KMS-11 (cell line): ENCODE measurements around the gene RIPK3.

Source experiments
- H2AFZ ChIP-seq: fragments of 200-600 bp; sonication (generic); 2 replicates; pipeline ENCODE4 v1.6.1; 2016; ENCODE audit warnings: antibody characterized with exemption, mixed run types, low read depth
- H3K27ac ChIP-seq: fragments of 200-600 bp; sonication (generic); 2 replicates; pipeline ENCODE4 v1.6.1; 2016; ENCODE audit warnings: mild to moderate bottlenecking, mixed run types
- H3K27me3 ChIP-seq: fragments of 200-600 bp; sonication (generic); 2 replicates; pipeline ENCODE4 v1.6.1; 2017; ENCODE audit warnings: mild to moderate bottlenecking, low read depth, mixed run types, moderate library complexity; ENCODE audit not compliant: insufficient read depth
- H3K36me3 ChIP-seq: fragments of 200-600 bp; sonication (generic); 2 replicates; pipeline ENCODE4 v1.6.1; 2017; ENCODE audit warnings: mild to moderate bottlenecking, mixed run types; ENCODE audit not compliant: insufficient read depth
- H3K4me1 ChIP-seq: fragments of 200-600 bp; sonication (generic); 2 replicates; pipeline ENCODE4 v1.6.1; 2016; ENCODE audit warnings: mild to moderate bottlenecking, low read depth, mixed run types; ENCODE audit not compliant: poor library complexity, severe bottlenecking
- H3K4me2 ChIP-seq: fragments of 200-600 bp; sonication (generic); 2 replicates; pipeline ENCODE4 v1.7.0; 2016; ENCODE audit warnings: mild to moderate bottlenecking, mixed run types
- H3K4me3 ChIP-seq: fragments of 200-600 bp; sonication (generic); IDR thresholded peaks from 2 replicates; pipeline ENCODE4 v1.6.1; 2017; ENCODE audit warnings: low read depth, low read length, mixed read lengths; ENCODE audit not compliant: insufficient read depth
- H3K79me2 ChIP-seq: fragments of 200-600 bp; sonication (generic); 2 replicates; pipeline ENCODE4 v1.6.1; 2016; ENCODE audit warnings: low read depth, mixed run types; ENCODE audit not compliant: insufficient read depth
- H3K9ac ChIP-seq: fragments of 200-600 bp; sonication (generic); 2 replicates; pipeline ENCODE4 v1.6.1; 2016; ENCODE audit warnings: mild to moderate bottlenecking, mixed run types
- H4K20me1 ChIP-seq: fragments of 200-600 bp; sonication (generic); 2 replicates; pipeline ENCODE4 v1.6.1; 2016; ENCODE audit warnings: mild to moderate bottlenecking, mixed run types; ENCODE audit not compliant: insufficient read depth
- TF ChIP-seq, protein P1 (sequence below): fragments of 200-600 bp; sonication (generic); conservative IDR thresholded peaks from 2 replicates; pipeline ENCODE4 v1.6.1; 2017; ENCODE audit warnings: low read depth, mild to moderate bottlenecking, antibody characterized with exemption, low read length, moderate library complexity, mixed read lengths

Gene RIPK3

DNA sequence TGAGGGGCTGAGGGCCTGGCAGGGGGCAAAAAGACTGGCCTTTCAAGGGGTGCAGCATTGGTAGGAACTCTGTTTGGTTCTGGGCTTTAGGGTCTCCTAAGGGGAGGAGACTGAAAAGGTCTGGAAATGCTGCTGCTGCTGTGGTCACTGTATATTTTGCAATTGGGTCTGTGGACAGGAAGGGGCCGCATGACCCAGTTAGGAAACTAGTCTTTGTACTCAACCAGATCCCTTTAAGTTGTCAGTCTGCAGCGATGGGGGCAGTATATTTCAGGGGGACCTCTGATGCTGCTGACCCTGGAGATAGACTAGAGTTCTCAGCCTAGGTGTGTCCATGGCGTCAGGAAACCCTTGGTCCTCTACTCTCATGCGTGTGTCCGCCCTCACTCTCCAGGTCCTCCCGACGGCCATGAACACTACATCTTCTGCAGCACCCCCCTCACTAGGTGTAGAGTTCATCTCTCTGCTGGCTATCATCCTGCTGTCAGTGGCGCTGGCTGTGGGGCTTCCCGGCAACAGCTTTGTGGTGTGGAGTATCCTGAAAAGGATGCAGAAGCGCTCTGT lies 24.5 kb downstream of the RIPK3 start:
- Histone ChIP-seq H3K9ac (no peak overlapping the region), H3K27ac (no peak overlapping the region), H3K4me1 (peaks cover 13% of the 10 kb centered on the region), H3K27me3 (no peaks in the 10 kb centered on the region), H4K20me1 (no peaks in the 10 kb centered on the region), H3K79me2 (peaks cover 9% of the 10 kb centered on the region; the same call in 1 of the 2 replicates), H3K36me3 (no peaks in the 10 kb centered on the region), H2AFZ (no peak overlapping the region), H3K4me3 (no peak overlapping the region), H3K4me2 (no peak overlapping the region)
- TF ChIP-seq, protein P1, sequence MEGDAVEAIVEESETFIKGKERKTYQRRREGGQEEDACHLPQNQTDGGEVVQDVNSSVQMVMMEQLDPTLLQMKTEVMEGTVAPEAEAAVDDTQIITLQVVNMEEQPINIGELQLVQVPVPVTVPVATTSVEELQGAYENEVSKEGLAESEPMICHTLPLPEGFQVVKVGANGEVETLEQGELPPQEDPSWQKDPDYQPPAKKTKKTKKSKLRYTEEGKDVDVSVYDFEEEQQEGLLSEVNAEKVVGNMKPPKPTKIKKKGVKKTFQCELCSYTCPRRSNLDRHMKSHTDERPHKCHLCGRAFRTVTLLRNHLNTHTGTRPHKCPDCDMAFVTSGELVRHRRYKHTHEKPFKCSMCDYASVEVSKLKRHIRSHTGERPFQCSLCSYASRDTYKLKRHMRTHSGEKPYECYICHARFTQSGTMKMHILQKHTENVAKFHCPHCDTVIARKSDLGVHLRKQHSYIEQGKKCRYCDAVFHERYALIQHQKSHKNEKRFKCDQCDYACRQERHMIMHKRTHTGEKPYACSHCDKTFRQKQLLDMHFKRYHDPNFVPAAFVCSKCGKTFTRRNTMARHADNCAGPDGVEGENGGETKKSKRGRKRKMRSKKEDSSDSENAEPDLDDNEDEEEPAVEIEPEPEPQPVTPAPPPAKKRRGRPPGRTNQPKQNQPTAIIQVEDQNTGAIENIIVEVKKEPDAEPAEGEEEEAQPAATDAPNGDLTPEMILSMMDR = no peak

DNA sequence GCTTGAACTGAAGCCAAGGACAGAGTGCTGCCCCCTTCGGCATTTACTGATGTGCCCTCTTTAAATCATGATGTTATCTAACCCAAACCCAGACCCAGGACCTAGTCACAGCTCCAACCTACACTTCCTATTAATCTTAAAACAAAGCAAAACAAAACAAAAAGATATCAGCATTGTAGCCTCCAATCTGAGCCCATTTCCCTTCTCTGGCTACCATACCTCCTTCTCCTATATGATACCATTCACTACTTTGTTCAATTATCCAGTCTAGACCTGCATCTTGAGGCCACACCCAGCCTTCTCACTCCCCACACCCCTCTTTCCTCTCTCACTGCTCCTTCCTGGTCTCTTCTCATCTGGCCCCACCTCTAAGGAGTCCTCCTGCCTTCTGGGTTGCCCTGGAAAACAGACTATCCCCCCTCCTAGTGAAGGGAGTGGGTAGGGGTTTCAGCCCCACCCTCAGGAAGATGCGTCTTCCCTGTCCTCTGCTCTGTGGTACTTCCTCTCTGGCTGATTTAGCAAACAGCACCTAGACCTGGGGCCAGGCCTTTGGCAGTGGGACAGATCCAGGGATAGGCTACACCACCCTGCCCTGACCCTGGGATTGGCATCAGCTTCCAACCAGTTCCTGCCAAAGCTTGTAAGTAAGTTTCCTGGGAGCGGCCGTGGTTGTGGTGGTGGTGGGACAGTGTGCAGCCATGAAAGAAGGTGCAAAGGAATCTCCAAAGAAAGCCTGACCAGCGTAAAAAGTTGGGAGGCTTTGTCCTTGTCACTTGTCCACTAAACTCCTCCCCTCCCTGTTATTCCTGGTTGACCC lies 25.2 kb downstream of the RIPK3 start:
- Histone ChIP-seq H3K4me2 (no peak overlapping the region), H3K79me2 (peaks cover 9% of the 10 kb centered on the region; the same call in 1 of the 2 replicates), H4K20me1 (no peaks in the 10 kb centered on the region), H3K4me3 (no peak overlapping the region), H3K9ac (no peak overlapping the region), H3K27ac (no peak overlapping the region), H2AFZ (no peak overlapping the region), H3K27me3 (no peaks in the 10 kb centered on the region), H3K36me3 (no peaks in the 10 kb centered on the region), H3K4me1 (peaks cover 18% of the 10 kb centered on the region)
- TF ChIP-seq, protein P1 = no peak

DNA sequence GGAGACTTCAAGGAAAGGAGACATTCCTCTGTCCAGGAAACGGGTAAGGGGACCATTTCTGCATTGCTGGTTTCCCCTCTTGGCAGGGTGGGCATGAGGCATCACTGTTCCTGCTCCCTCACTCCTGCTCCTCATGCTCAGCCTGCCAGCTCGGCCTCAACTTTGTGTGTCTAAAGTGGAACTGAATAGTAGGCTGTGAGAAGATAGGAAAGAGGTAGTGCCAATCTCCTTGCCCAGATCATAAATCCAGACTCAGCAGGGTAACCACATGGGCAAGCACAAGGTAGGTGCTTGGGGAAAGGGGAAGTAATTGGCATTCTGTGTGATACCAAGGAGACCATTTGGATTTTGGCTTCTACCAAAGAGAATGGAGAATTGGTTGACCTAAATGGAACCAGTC lies 25.9 kb downstream of the RIPK3 start:
- H3K36me3 ChIP-seq = no peaks in the 10 kb centered on the region
- H3K27me3 ChIP-seq = no peaks in the 10 kb centered on the region
- no peak overlapping the region for H2AFZ ChIP-seq
- H4K20me1 ChIP-seq = no peaks in the 10 kb centered on the region
- peaks cover 25% of the 10 kb centered on the region for H3K4me1 ChIP-seq
- H3K79me2 ChIP-seq = peaks cover 9% of the 10 kb centered on the region; the same call in 1 of the 2 replicates
- TF ChIP-seq, protein P1 = no peak
- H3K4me3 ChIP-seq = no peak overlapping the region
- H3K9ac ChIP-seq = no peak overlapping the region
- no peak overlapping the region for H3K4me2 ChIP-seq
- H3K27ac ChIP-seq = no peak overlapping the region

DNA sequence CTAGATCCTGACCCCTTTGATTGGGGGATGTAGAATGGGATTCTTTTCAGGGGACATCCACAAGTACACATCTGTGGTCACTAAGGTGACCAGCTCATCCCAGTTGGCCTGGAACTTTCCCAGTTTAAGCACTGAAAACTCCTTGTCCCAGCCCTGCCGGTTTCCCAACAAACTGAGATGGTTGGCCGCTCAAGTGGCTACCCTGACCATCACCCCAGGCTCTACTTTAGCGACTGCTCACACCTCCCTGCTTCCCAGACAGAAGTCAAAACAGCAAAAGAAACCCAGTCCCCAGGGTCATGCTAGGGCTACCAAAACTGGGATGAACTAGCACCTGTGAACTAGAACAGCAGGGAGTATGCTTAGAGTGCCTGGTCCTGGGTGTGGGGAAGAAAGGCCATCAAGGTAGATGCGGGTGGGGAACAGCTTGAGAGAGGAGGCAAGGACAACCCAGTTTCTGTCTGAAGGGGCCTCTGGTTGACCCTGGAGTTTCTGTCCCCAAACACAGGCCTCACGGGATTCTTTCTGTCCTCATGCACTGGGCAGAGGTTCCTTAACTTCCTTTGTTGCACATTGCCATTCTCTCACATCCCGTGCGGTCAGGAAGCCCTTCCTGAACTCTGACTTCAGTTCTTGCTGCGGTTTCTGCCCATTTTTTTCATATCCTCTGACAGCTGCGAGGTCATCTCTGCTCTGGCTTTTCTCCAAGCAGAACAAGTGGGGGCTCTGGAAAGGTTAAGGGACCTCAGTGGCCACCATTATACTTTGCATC lies 26.9 kb downstream of the RIPK3 start:
- Histone ChIP-seq H4K20me1 (no peaks in the 10 kb centered on the region), H2AFZ (no peak overlapping the region), H3K79me2 (peaks cover 9% of the 10 kb centered on the region; the same call in 1 of the 2 replicates), H3K27ac (no peak overlapping the region), H3K4me2 (peak overlapping the region; percentile 91), H3K4me3 (no peak overlapping the region), H3K27me3 (no peaks in the 10 kb centered on the region), H3K36me3 (no peaks in the 10 kb centered on the region), H3K4me1 (peaks cover 34% of the 10 kb centered on the region), H3K9ac (no peak overlapping the region)
- TF ChIP-seq, protein P1 = no peak
